Gastrocnemius medialis (tissue), 4 donors: ENCODE data around the gene C2CD4D. TPM values are rescaled to one million over a fixed set of nuclear protein-coding genes. Genes with fewer than 3 reads are reported as not detected.
A peak's percentile ranks its signal among the peaks of the same experiment; 100 is the strongest.

Experiments
- ATAC-seq, 2 donors: fragments of 150-250 bp; one replicate each; pipeline ENCODE4 v1.9.1; 2016
- DNase-seq, 2 donors: peaks; one replicate each; pipeline ENCODE4 v3.0.0-alpha.2; 2019
- H3K27ac ChIP-seq, 4 donors: fragments of 200-600 bp; sonication (generic); 1 replicate in 1 of 4; 2 replicates in 3 of 4; pipeline ENCODE4 v1.5.1; 2016 to 2018; ENCODE audit warnings: mild to moderate bottlenecking in 2 of 4, moderate library complexity in 1 of 4
- H3K27me3 ChIP-seq, 3 donors: fragments of 200-600 bp; sonication (generic) in 2 of 3; 1 replicate in 1 of 3; 2 replicates in 2 of 3; pipeline versions ENCODE4 v1.5.1 to v1.6.0; 2016 to 2019; ENCODE audit warnings: mild to moderate bottlenecking in 1 of 3, moderate library complexity in 1 of 3
- H3K36me3 ChIP-seq, 2 donors: fragments of 200-600 bp; sonication (generic) in 1 of 2; one replicate each; pipeline ENCODE4 v1.5.1; 2017 to 2018
- H3K4me1 ChIP-seq, 2 donors: fragments of 200-600 bp; sonication (generic) in 1 of 2; one replicate each; pipeline ENCODE4 v1.5.1; 2016 to 2017; ENCODE audit warnings: mild to moderate bottlenecking in 2 of 2
- H3K4me3 ChIP-seq, 4 donors: fragments of 200-600 bp; sonication (generic) in 3 of 4; 1 replicate in 1 of 4; 2 replicates in 3 of 4; pipeline ENCODE4 v1.5.1; 2016 to 2019; ENCODE audit warnings: mild to moderate bottlenecking in 2 of 4
- H3K9me3 ChIP-seq, 3 donors: fragments of 200-600 bp; sonication (generic) in 2 of 3; 1 replicate in 1 of 3; 2 replicates in 2 of 3; pipeline ENCODE4 v1.5.1; 2016 to 2019
- POLR2A ChIP-seq, 2 donors: fragments of 450-650 bp; IDR thresholded peaks; one replicate each; pipeline ENCODE4 v1.6.1; 2017; ENCODE audit warnings: antibody characterized with exemption in 2 of 2, mild to moderate bottlenecking in 2 of 2, moderate library complexity in 2 of 2
- in situ Hi-C, 4 donors: fragments of 200-750 bp; cut with MboI; loops; one replicate each; pipeline versions ENCODE4 v1.15.0 to v1.8.0; 2017; ENCODE audit warnings: low sequenced_read_pairs in 4 of 4
- intact Hi-C: fragments of 100-400 bp; cut with DNase I; formaldehyde crosslinking; loops from one replicate; pipeline ENCODE4 v1.15.1; 2023; ENCODE audit warnings: low total_unique reads
- total RNA-seq, 4 donors: library from RNA; depleted of rRNA; stranded (reverse); fragments of >200 nt; gene quantifications; one replicate each; pipeline versions ENCODE4 v1.1.0 to v1.2.3, GENCODE V29; 2016
- TF ChIP-seq, protein P1 (sequence below), 5 experiments: fragments of 450-650 bp in 3 of 5; fragments of 200-600 bp in 2 of 5; sonication (generic) in 2 of 5; IDR thresholded peaks in 4 of 5; conservative IDR thresholded peaks in 1 of 5; 1 replicate in 4 of 5; 2 replicates in 1 of 5; pipeline ENCODE4 v1.5.1; 2016 to 2019; ENCODE audit warnings: antibody characterized with exemption in 5 of 5, mild to moderate bottlenecking in 3 of 5, moderate library complexity in 3 of 5

Gene C2CD4D
- total RNA-seq, 4 donors from 2014 or later: not detected

DNA sequence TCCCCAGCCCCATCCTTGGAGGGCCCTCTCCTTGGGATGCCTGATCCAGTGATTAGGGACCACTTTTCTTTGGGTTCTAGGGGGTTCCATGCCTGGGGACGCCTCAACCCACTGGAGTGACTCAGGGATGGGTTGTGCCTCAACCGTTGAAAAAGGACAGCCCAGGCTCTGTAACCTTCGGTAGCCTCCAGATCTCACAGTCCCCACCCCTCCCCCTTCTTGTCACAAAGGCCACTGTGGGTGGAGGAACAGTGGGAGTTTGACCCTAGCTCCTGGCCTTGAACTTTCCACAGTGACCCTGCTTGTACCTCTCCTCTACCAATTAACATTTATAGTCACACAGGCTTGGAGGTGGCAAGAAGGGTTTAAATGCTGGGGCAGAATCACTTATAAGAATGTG lies 5.4 kb downstream of the C2CD4D start:
- Histone ChIP-seq H3K9me3 (no peaks in the 10 kb centered on the region), H3K4me1 (peaks cover 38% of the 10 kb centered on the region in 2 donors), H3K4me3 (no peak overlapping the region), H3K27ac (peak overlapping the region in 3 of 4 donors; percentile 98 to 99 (median 99)), H3K27me3 (peaks cover 10 to 17% (median 15%) of the 10 kb centered on the region in 3 donors), H3K36me3 (no peaks in the 10 kb centered on the region)
- ATAC-seq (no peak), DNase-seq (no peak)
- in situ Hi-C loops: loop anchor here (10.0 to 25.0 kb wide), 3 partner anchors 222 to 247 kb away; partner anchors contain the start of gene SNX27 (in 1 of the 4)
- TF ChIP-seq, protein P1, sequence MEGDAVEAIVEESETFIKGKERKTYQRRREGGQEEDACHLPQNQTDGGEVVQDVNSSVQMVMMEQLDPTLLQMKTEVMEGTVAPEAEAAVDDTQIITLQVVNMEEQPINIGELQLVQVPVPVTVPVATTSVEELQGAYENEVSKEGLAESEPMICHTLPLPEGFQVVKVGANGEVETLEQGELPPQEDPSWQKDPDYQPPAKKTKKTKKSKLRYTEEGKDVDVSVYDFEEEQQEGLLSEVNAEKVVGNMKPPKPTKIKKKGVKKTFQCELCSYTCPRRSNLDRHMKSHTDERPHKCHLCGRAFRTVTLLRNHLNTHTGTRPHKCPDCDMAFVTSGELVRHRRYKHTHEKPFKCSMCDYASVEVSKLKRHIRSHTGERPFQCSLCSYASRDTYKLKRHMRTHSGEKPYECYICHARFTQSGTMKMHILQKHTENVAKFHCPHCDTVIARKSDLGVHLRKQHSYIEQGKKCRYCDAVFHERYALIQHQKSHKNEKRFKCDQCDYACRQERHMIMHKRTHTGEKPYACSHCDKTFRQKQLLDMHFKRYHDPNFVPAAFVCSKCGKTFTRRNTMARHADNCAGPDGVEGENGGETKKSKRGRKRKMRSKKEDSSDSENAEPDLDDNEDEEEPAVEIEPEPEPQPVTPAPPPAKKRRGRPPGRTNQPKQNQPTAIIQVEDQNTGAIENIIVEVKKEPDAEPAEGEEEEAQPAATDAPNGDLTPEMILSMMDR (IDR thresholded peaks at IDR 0.05 in 4 of 5, conservative IDR thresholded peaks at IDR 0.05 in 1 of 5): no peak
- no peak for TF ChIP-seq POLR2A (IDR thresholded peaks at IDR 0.05)
- intact Hi-C loops: loop anchor here (5.0 to 10.0 kb wide), 4 partner anchors 292 to 1801 kb away; partner anchors contain the start of genes CHTOP, TUFT1 and ZNF687

DNA sequence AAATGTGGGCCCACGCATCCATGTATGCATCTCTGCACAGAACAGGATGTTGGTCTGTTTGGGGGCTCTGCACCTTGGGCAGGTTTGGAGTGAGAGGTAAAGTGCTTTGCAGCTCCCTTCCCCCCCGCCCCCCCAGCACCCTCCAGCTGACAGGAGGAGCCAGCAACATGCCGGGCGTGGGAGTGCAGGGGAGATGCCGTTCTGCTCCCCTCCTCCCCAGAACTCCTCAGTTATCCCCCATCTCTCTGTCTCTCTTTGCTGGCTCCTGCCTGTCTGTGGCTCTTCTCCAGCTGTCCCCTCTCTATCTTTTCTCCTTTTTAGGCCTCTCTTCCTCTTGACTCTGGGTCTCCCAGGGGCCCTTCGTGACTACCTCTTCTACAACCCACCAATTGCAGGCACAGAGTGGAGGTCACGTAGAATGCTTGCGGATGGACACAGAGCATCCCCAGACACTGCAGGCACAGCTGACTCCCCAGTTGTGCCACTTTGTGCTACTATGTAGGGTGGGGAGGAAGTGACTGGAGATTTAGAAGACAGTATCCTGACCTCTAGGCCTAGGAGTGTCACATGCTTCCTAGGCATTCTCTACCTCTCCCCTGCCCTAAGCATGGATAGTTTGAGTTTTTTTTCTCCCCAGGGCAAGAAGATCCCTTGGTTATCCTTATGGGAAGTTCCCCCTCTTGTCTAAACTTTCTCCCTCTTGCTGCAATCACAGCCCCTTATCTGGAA lies 6.3 kb downstream of the C2CD4D start:
- Histone ChIP-seq H3K27me3 (peaks cover 4 to 11% (median 8%) of the 10 kb centered on the region in 3 donors), H3K4me3 (no peak overlapping the region), H3K36me3 (no peaks in the 10 kb centered on the region), H3K27ac (peak overlapping the region; percentile 98 to 99 (median 99)), H3K4me1 (peaks cover 40 to 46% of the 10 kb centered on the region in 2 donors), H3K9me3 (no peaks in the 10 kb centered on the region)
- in situ Hi-C loops (loop anchor here (10.0 to 25.0 kb wide), 3 partner anchors 221 to 246 kb away; partner anchors contain the start of gene SNX27 (in 1 of the 4)), intact Hi-C loops (loop anchor here (5.0 to 10.0 kb wide), 4 partner anchors 291 to 1801 kb away; partner anchors contain the start of genes CHTOP, TUFT1 and ZNF687)
- no peak for DNase-seq
- no peak for ATAC-seq
- TF ChIP-seq POLR2A (IDR thresholded peaks at IDR 0.05): no peak
- TF ChIP-seq, protein P1 (IDR thresholded peaks at IDR 0.05 in 4 of 5, conservative IDR thresholded peaks at IDR 0.05 in 1 of 5): no peak

DNA sequence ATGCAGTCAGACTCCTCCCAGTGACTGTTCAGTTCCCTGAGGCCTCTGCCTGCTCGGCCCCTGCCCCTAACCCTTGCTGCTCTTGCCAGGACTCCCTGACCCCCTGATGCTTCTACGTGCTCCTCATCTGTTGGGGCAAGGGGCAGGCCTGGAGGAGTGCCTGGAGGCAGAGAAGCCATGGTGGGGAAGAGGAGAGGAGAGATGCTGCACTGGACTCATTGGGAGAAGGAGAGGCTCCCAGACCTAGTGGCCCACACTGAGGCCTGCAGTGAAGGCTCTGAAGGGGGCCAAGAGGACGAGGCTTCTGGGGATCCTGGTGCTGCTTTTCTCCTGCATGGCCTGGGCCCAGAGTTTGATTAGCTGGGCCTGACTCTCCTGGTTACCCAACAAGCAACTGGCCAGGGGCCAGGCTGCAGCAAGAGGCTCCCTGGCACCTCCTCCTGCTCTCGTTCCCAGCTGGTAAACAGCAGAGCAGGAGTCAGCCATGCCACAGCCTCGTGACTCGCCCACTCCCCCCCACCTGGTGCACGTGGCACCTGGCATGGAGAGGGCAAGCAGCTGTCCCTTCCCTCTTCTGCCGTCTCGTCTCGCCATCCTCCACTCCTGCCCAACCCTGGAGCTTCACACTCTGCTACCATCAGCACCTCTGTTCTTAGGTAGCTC lies 7.2 kb downstream of the C2CD4D start:
- peak; percentile 18 to 39 for TF ChIP-seq POLR2A (IDR thresholded peaks at IDR 0.05)
- TF ChIP-seq, protein P1 (IDR thresholded peaks at IDR 0.05 in 4 of 5, conservative IDR thresholded peaks at IDR 0.05 in 1 of 5): peak in 1 of 5 experiments; percentile 33
- Histone ChIP-seq H3K36me3 (no peaks in the 10 kb centered on the region), H3K9me3 (no peaks in the 10 kb centered on the region), H3K4me3 (peak overlapping the region in 1 of 4 donors; percentile 84), H3K27ac (peak overlapping the region; percentile 98 to 99 (median 99)), H3K4me1 (peaks cover 46 to 47% of the 10 kb centered on the region in 2 donors), H3K27me3 (peaks cover 0 to 6% (median 2%) of the 10 kb centered on the region in 3 donors)
- peak; percentile 67 to 69 for ATAC-seq
- DNase-seq: peak; percentile 96 to 99
- in situ Hi-C loops: loop anchor here (10.0 to 25.0 kb wide), 3 partner anchors 220 to 245 kb away; partner anchors contain the start of gene SNX27 (in 1 of the 4)
- intact Hi-C loops: loop anchor here (1.0 to 10.0 kb wide), 6 partner anchors 42 to 1802 kb away; partner anchors contain the start of genes CHTOP, TDRKH, TUFT1 and ZNF687

DNA sequence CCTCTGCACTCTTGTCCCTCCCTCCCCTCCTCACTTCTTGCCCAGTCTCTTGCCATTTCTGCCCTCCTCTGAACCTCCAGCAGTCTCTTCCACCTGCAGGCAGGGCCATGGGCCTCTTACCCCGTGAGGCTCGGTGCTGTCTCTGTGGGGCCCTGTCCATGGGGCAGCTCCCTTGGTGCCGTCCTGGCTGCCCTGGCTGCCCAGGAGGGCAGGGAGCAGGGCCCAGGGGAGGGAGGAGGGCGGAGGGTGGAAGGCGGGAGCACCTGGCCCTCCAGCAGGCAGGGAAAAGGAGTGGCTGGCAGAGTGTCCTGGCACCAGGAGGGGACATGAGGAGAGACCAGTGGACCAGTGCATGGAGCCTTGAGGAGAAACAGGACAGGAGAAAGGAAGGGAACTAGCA lies 8.0 kb downstream of the C2CD4D start, which contains the start of gene RORC:
RORC (minus strand) TSS at position 198 of the 400 bp plus-strand sequence; CDS start at position 160, 38 bp downstream.
- in situ Hi-C loops (loop anchor here (10.0 to 25.0 kb wide), 3 partner anchors 219 to 244 kb away; partner anchors contain the start of gene SNX27 (in 1 of the 4)), intact Hi-C loops (loop anchor here (1.0 to 10.0 kb wide), 6 partner anchors 41 to 1803 kb away; partner anchors contain the start of genes CHTOP, TDRKH, TUFT1 and ZNF687)
- Histone ChIP-seq H3K27me3 (no peaks in the 10 kb centered on the region), H3K36me3 (no peaks in the 10 kb centered on the region), H3K9me3 (no peaks in the 10 kb centered on the region), H3K27ac (peak within 1 kb of the TSS; percentile 98 to 99 (median 99)), H3K4me3 (peak within 1 kb of the TSS; percentile 73 to 84 (median 76)), H3K4me1 (peaks cover 49 to 55% of the 10 kb centered on the region in 2 donors)
- DNase-seq (peak; percentile 89 to 94), ATAC-seq (peak; percentile 62 to 72)
- TF ChIP-seq, protein P1 (IDR thresholded peaks at IDR 0.05 in 4 of 5, conservative IDR thresholded peaks at IDR 0.05 in 1 of 5): no peak
- peak; percentile 82 to 88 for TF ChIP-seq POLR2A (IDR thresholded peaks at IDR 0.05)
